WTC11 (cell line): ENCODE results near the gene GHR. TPM values are rescaled to one million over a fixed set of nuclear protein-coding genes. Genes with fewer than 3 reads are reported as not detected.

Experiments used
- ATAC-seq: fragments of 200-7000 bp; cut with Tn5 transposase; 2 replicates; pipeline ENCODE4 v1.10.0; 2021; ENCODE audit warnings: mild to moderate bottlenecking, moderate library complexity
- CTCF ChIA-PET: fragments of 300-600 bp; sonication (Branson Sonifier 250); formaldehyde crosslinking; loops from one replicate; lab custom pipeline; 2021; ENCODE audit warnings: antibody characterized with exemption; lab: Charles Lee
- POLR2A ChIA-PET: fragments of 350-600 bp; sonication (Branson Sonifier 250); formaldehyde crosslinking; loops from one replicate; lab custom pipeline; 2021; ENCODE audit warnings: antibody characterized with exemption; lab: Charles Lee
- DNase-seq: peaks from one replicate; pipeline ENCODE4 v3.0.0; 2021; ENCODE audit warnings: low spot score
- H3K27ac Mint-ChIP-seq: 2 replicates; pipeline ENCODE4 v1.8.0; 2021; ENCODE audit warnings: mixed read lengths
- H3K27me3 Mint-ChIP-seq: 2 replicates; pipeline ENCODE4 v1.8.0; 2021; ENCODE audit warnings: low read depth, mild to moderate bottlenecking, moderate library complexity, mixed read lengths
- H3K36me3 Mint-ChIP-seq: 2 replicates; pipeline ENCODE4 v1.8.0; 2021; ENCODE audit warnings: mixed read lengths
- H3K4me1 Mint-ChIP-seq: 2 replicates; pipeline ENCODE4 v1.8.0; 2022; ENCODE audit warnings: mixed read lengths
- H3K4me3 Mint-ChIP-seq: 2 replicates; pipeline ENCODE4 v1.8.0; 2021; ENCODE audit warnings: mild to moderate bottlenecking, moderate library complexity, mixed read lengths
- H3K9me3 Mint-ChIP-seq: 2 replicates; pipeline ENCODE4 v1.8.0; 2021; ENCODE audit warnings: mixed read lengths
- AR ChIP-seq: fragments of 250-450 bp; sonication (Bioruptor Pico); IDR thresholded peaks from 2 replicates; pipeline ENCODE4 v1.9.0; 2021; ENCODE audit warnings: mild to moderate bottlenecking
- ELF4 ChIP-seq: sonication (generic); formaldehyde crosslinking; IDR thresholded peaks from 2 replicates; pipeline ENCODE4 v1.8.1; 2022; ENCODE audit warnings: low read depth, mild to moderate bottlenecking, moderate library complexity, missing genetic modification reagents
- ESRRA ChIP-seq: sonication (generic); formaldehyde crosslinking; IDR thresholded peaks from 2 replicates; pipeline ENCODE4 v1.8.1; 2022; ENCODE audit warnings: mild to moderate bottlenecking, missing genetic modification reagents, borderline replicate concordance
- ETV6 ChIP-seq: sonication (generic); formaldehyde crosslinking; IDR thresholded peaks from 2 replicates; pipeline ENCODE4 v1.8.1; 2022; ENCODE audit warnings: mild to moderate bottlenecking, missing genetic modification reagents
- GTF2I ChIP-seq: fragments of 250-450 bp; sonication (Bioruptor Pico); conservative IDR thresholded peaks from 2 replicates; pipeline ENCODE4 v1.4.0; 2021; ENCODE audit warnings: mild to moderate bottlenecking
- IRF2 ChIP-seq: sonication (generic); formaldehyde crosslinking; IDR thresholded peaks from 2 replicates; pipeline ENCODE4 v1.8.0; 2022; ENCODE audit warnings: low read depth, missing genetic modification reagents, borderline replicate concordance
- MXD4 ChIP-seq: fragments of 250-450 bp; sonication (Bioruptor Pico); IDR thresholded peaks from 2 replicates; pipeline ENCODE4 v1.8.0; 2021; ENCODE audit warnings: mild to moderate bottlenecking, moderate library complexity, borderline replicate concordance
- RELA ChIP-seq: sonication (generic); formaldehyde crosslinking; IDR thresholded peaks from 2 replicates; pipeline ENCODE4 v1.8.1; 2022; ENCODE audit warnings: missing genetic modification reagents, mild to moderate bottlenecking, borderline replicate concordance
- SOX15 ChIP-seq: fragments of 250-450 bp; sonication (Bioruptor Pico); IDR thresholded peaks from 2 replicates; pipeline ENCODE4 v1.9.0; 2021; ENCODE audit warnings: mild to moderate bottlenecking
- ZNF121 ChIP-seq: sonication (generic); formaldehyde crosslinking; IDR thresholded peaks from 2 replicates; pipeline ENCODE4 v1.8.0; 2023; ENCODE audit warnings: missing genetic modification reagents
- ZNF138 ChIP-seq: sonication (generic); formaldehyde crosslinking; conservative IDR thresholded peaks from 2 replicates; pipeline ENCODE4 v1.8.1; 2022; ENCODE audit warnings: mild to moderate bottlenecking, moderate library complexity, missing genetic modification reagents
- total RNA-seq: library from RNA; stranded (reverse); gene quantifications from 3 replicates; pipeline ENCODE4 v1.2.3, GENCODE V29; 2021
- TF ChIP-seq, protein P1 (sequence below): sonication (generic); formaldehyde crosslinking; IDR thresholded peaks from 2 replicates; pipeline ENCODE4 v1.8.0; 2023; ENCODE audit warnings: missing genetic modification reagents, mild to moderate bottlenecking, borderline replicate concordance
- TF ChIP-seq, protein P2 (sequence below): sonication (generic); formaldehyde crosslinking; IDR thresholded peaks from 2 replicates; pipeline ENCODE4 v1.8.0; 2022; ENCODE audit warnings: missing genetic modification reagents
- TF ChIP-seq, protein P3 (sequence below): fragments of 250-450 bp; sonication (Bioruptor Pico); IDR thresholded peaks from 2 replicates; pipeline ENCODE4 v1.9.0; 2021; ENCODE audit warnings: moderate library complexity, mild to moderate bottlenecking, inconsistent platforms, borderline replicate concordance
- TF ChIP-seq, protein P4 (sequence below): sonication (generic); formaldehyde crosslinking; IDR thresholded peaks from 2 replicates; pipeline ENCODE4 v1.8.1; 2022; ENCODE audit warnings: missing genetic modification reagents, borderline replicate concordance
- TF ChIP-seq, protein P5 (sequence below): fragments of 250-450 bp; sonication (Bioruptor Pico); IDR thresholded peaks from 2 replicates; pipeline ENCODE4 v2.1.2; 2022; ENCODE audit warnings: mild to moderate bottlenecking, moderate library complexity
- TF ChIP-seq, protein P6 (sequence below): fragments of 250-450 bp; sonication (Bioruptor Pico); conservative IDR thresholded peaks from 2 replicates; pipeline ENCODE4 v1.9.0; 2021; ENCODE audit warnings: mild to moderate bottlenecking

GHR gene
- total RNA-seq, 1 experiment from 2014 or later = 0.57 TPM

GRCh38 chr5:42720251-42720650 lies 297.0 kb downstream of the GHR start (continued):
- TF ChIP-seq, protein P1, sequence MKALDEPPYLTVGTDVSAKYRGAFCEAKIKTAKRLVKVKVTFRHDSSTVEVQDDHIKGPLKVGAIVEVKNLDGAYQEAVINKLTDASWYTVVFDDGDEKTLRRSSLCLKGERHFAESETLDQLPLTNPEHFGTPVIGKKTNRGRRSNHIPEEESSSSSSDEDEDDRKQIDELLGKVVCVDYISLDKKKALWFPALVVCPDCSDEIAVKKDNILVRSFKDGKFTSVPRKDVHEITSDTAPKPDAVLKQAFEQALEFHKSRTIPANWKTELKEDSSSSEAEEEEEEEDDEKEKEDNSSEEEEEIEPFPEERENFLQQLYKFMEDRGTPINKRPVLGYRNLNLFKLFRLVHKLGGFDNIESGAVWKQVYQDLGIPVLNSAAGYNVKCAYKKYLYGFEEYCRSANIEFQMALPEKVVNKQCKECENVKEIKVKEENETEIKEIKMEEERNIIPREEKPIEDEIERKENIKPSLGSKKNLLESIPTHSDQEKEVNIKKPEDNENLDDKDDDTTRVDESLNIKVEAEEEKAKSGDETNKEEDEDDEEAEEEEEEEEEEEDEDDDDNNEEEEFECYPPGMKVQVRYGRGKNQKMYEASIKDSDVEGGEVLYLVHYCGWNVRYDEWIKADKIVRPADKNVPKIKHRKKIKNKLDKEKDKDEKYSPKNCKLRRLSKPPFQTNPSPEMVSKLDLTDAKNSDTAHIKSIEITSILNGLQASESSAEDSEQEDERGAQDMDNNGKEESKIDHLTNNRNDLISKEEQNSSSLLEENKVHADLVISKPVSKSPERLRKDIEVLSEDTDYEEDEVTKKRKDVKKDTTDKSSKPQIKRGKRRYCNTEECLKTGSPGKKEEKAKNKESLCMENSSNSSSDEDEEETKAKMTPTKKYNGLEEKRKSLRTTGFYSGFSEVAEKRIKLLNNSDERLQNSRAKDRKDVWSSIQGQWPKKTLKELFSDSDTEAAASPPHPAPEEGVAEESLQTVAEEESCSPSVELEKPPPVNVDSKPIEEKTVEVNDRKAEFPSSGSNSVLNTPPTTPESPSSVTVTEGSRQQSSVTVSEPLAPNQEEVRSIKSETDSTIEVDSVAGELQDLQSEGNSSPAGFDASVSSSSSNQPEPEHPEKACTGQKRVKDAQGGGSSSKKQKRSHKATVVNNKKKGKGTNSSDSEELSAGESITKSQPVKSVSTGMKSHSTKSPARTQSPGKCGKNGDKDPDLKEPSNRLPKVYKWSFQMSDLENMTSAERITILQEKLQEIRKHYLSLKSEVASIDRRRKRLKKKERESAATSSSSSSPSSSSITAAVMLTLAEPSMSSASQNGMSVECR (CRISPR knock-in tag) = no peak
- TF ChIP-seq ESRRA (CRISPR knock-in tag) = no peak
- TF ChIP-seq ZNF138 (CRISPR knock-in tag) = no peak
- TF ChIP-seq ELF4 (CRISPR knock-in tag) = no peak
- no peak for TF ChIP-seq AR (CRISPR knock-in tag)
- TF ChIP-seq, protein P2, sequence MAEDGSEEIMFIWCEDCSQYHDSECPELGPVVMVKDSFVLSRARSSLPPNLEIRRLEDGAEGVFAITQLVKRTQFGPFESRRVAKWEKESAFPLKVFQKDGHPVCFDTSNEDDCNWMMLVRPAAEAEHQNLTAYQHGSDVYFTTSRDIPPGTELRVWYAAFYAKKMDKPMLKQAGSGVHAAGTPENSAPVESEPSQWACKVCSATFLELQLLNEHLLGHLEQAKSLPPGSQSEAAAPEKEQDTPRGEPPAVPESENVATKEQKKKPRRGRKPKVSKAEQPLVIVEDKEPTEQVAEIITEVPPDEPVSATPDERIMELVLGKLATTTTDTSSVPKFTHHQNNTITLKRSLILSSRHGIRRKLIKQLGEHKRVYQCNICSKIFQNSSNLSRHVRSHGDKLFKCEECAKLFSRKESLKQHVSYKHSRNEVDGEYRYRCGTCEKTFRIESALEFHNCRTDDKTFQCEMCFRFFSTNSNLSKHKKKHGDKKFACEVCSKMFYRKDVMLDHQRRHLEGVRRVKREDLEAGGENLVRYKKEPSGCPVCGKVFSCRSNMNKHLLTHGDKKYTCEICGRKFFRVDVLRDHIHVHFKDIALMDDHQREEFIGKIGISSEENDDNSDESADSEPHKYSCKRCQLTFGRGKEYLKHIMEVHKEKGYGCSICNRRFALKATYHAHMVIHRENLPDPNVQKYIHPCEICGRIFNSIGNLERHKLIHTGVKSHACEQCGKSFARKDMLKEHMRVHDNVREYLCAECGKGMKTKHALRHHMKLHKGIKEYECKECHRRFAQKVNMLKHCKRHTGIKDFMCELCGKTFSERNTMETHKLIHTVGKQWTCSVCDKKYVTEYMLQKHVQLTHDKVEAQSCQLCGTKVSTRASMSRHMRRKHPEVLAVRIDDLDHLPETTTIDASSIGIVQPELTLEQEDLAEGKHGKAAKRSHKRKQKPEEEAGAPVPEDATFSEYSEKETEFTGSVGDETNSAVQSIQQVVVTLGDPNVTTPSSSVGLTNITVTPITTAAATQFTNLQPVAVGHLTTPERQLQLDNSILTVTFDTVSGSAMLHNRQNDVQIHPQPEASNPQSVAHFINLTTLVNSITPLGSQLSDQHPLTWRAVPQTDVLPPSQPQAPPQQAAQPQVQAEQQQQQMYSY (CRISPR knock-in tag) = no peak
- TF ChIP-seq, protein P3, sequence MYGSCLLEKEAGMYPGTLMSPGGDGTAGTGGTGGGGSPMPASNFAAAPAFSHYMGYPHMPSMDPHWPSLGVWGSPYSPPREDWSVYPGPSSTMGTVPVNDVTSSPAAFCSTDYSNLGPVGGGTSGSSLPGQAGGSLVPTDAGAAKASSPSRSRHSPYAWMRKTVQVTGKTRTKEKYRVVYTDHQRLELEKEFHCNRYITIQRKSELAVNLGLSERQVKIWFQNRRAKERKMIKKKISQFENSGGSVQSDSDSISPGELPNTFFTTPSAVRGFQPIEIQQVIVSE = no peak
- TF ChIP-seq IRF2 = no peak

DNA sequence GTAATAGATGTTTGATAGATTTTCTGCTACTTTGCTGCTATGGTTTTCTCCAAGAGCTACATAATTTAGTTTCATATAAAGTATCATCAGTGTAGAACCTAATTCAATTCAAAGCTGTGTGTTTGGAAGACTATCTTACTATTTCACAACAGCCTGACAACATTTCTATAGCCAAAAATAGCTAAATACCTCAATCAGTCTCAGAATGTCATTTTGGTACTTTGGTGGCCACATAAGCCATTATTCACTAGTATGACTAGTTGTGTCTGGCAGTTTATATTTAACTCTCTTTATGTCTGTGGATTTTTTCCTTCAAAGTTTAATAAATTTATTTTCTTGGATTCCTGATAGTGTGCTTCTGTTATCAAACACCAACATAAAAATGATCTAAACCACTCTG lies 298.2 kb downstream of the GHR start:
- TF ChIP-seq MXD4 (CRISPR knock-in tag) (no peak), GTF2I (CRISPR knock-in tag) (no peak), RELA (no peak), ZNF121 (CRISPR knock-in tag) (no peak), ETV6 (CRISPR knock-in tag) (no peak), IRF2 (no peak), ELF4 (CRISPR knock-in tag) (no peak), SOX15 (CRISPR knock-in tag) (no peak)
- TF ChIP-seq, protein P4, sequence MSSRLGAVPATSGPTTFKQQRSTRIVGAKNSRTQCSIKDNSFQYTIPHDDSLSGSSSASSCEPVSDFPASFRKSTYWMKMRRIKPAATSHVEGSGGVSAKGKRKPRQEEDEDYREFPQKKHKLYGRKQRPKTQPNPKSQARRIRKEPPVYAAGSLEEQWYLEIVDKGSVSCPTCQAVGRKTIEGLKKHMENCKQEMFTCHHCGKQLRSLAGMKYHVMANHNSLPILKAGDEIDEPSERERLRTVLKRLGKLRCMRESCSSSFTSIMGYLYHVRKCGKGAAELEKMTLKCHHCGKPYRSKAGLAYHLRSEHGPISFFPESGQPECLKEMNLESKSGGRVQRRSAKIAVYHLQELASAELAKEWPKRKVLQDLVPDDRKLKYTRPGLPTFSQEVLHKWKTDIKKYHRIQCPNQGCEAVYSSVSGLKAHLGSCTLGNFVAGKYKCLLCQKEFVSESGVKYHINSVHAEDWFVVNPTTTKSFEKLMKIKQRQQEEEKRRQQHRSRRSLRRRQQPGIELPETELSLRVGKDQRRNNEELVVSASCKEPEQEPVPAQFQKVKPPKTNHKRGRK = no peak
- TF ChIP-seq, protein P5, sequence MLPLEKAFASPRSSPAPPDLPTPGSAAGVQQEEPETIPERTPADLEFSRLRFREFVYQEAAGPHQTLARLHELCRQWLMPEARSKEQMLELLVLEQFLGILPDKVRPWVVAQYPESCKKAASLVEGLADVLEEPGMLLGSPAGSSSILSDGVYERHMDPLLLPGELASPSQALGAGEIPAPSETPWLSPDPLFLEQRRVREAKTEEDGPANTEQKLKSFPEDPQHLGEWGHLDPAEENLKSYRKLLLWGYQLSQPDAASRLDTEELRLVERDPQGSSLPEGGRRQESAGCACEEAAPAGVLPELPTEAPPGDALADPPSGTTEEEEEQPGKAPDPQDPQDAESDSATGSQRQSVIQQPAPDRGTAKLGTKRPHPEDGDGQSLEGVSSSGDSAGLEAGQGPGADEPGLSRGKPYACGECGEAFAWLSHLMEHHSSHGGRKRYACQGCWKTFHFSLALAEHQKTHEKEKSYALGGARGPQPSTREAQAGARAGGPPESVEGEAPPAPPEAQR (CRISPR knock-in tag) = no peak
- TF ChIP-seq, protein P6, sequence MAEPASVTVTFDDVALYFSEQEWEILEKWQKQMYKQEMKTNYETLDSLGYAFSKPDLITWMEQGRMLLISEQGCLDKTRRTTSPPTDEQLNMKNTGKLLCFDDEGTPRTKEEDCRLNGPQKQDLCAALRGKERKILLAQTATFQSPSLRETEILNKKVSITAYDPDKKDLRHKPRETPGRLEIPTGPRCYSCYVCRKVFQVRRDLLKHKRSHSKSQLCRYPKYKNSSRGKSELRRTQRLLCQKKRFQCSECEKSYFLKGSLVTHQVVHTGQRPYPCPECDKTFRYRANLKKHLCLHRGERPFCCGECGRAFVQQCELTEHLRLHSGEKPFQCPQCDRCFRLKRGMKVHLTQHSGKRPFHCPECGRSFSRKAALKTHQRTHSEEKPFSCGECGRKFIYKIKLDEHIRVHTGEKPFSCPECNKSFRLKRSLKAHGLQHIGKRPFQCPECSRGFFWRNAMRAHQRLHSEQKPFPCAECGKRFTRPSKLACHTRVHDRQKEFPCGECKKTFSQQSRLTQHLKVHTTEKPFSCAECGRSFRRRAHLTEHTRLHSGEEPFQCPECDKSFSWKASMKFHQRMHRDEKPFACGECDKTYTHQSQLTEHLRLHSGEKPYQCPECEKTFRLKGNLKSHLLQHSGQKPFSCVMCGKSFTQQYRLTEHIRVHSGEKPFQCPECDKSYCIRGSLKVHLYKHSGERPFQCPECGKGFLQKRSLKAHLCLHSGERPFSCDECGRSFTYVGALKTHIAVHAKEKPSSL (CRISPR knock-in tag) = no peak
- H3K4me1 Mint-ChIP-seq = no peaks in the 10 kb centered on the region
- H3K27me3 Mint-ChIP-seq = no peaks in the 10 kb centered on the region
- H3K36me3 Mint-ChIP-seq = no peaks in the 10 kb centered on the region
- no peak overlapping the region for H3K4me3 Mint-ChIP-seq
- ChIA-PET POLR2A (no interaction called here), CTCF (interaction anchor here (1.4 to 1.5 kb wide), 2 partner anchors 24 to 168 kb away, joined by 4 read pairs; no protein-coding TSS in a partner anchor)
- H3K9me3 Mint-ChIP-seq = no peaks in the 10 kb centered on the region
- ATAC-seq (no peak), DNase-seq (no peak)
- no peak overlapping the region for H3K27ac Mint-ChIP-seq
